T-cell (primary cell): ENCODE measurements around the gene MBD3L2B. TPM values are rescaled to one million over a fixed set of nuclear protein-coding genes. Genes with fewer than 3 reads are reported as not detected.

Experiments used
- ATAC-seq, 4 experiments: fragments of 200-7000 bp in 3 of 4; fragments of 150-1000 bp in 1 of 4; cut with Tn5 transposase; replicated peaks in 1 of 4; 1 replicate in 3 of 4; 2 replicates in 1 of 4; pipeline ENCODE4 v1.10.0; 2021; ENCODE audit warnings: moderate library complexity in 3 of 4, mild to moderate bottlenecking in 2 of 4, moderate number of reproducible peaks in 1 of 4
- CTCF ChIA-PET, 2 donors: fragments of 300-600 bp; sonication (Branson Sonifier 250); formaldehyde crosslinking; loops; one replicate each; lab custom pipeline; 2022; ENCODE audit warnings: antibody characterized with exemption in 2 of 2; lab: Charles Lee
- POLR2A ChIA-PET, 2 donors: fragments of 300-600 bp; sonication (Branson Sonifier 250); formaldehyde crosslinking; loops; one replicate each; lab custom pipeline; 2022; ENCODE audit warnings: antibody characterized with exemption in 2 of 2; lab: Charles Lee
- DNase-seq, 35 experiments: peaks; one replicate each; pipeline versions ENCODE4 v3.0.0 to v3.0.0-alpha.2; 2013 to 2023
- H3K27ac ChIP-seq: one replicate; pipeline ENCODE4 v1.5.1; 2013; ENCODE audit warnings: low read length
- H3K27me3 ChIP-seq, 2 experiments: replicated peaks in 1 of 2; 1 replicate in 1 of 2; 2 replicates in 1 of 2; pipeline versions ENCODE4 v1.6.1 to v1.7.0; 2013; ENCODE audit warnings: low read length in 1 of 2, mixed read lengths in 1 of 2; ENCODE audit not compliant: control insufficient read depth in 2 of 2, insufficient read depth in 2 of 2; ENCODE audit errors: extremely low read depth in 1 of 2
- H3K36me3 ChIP-seq, 2 donors: 1 replicate in 1 of 2; 2 replicates in 1 of 2; pipeline versions ENCODE4 v1.6.1 to v1.7.0; 2013; ENCODE audit warnings: low read length in 1 of 2; ENCODE audit not compliant: control insufficient read depth in 2 of 2, insufficient read depth in 1 of 2; ENCODE audit errors: extremely low read depth in 1 of 2
- H3K4me1 ChIP-seq, 2 experiments: 1 replicate in 1 of 2; 2 replicates in 1 of 2; pipeline versions ENCODE4 v1.6.1 to v1.7.0; 2013; ENCODE audit warnings: low read length in 2 of 2, mixed read lengths in 1 of 2; ENCODE audit not compliant: insufficient read depth in 2 of 2, control insufficient read depth in 1 of 2; ENCODE audit errors: extremely low read depth in 1 of 2
- H3K4me3 ChIP-seq, 2 donors: 1 replicate in 1 of 2; 2 replicates in 1 of 2; pipeline versions ENCODE4 v1.5.1 to v1.7.0; 2013; ENCODE audit warnings: mild to moderate bottlenecking in 2 of 2, low read length in 1 of 2, moderate library complexity in 1 of 2; ENCODE audit not compliant: control insufficient read depth in 1 of 2; ENCODE audit errors: extremely low read depth in 1 of 2
- H3K9me3 ChIP-seq: 2 replicates; pipeline ENCODE4 v1.7.0; 2013
- H3K27ac Mint-ChIP-seq, 2 donors: one replicate each; pipeline ENCODE4 v1.8.0; 2020 to 2021; ENCODE audit warnings: mild to moderate bottlenecking in 2 of 2, mixed read lengths in 2 of 2
- H3K27me3 Mint-ChIP-seq, 2 donors: one replicate each; pipeline ENCODE4 v1.8.0; 2021 to 2022; ENCODE audit warnings: mixed read lengths in 2 of 2
- H3K36me3 Mint-ChIP-seq: one replicate; pipeline ENCODE4 v1.8.0; 2021; ENCODE audit warnings: mixed read lengths
- H3K4me1 Mint-ChIP-seq, 3 donors: one replicate each; pipeline ENCODE4 v1.8.0; 2020 to 2022; ENCODE audit warnings: mixed read lengths in 3 of 3, mild to moderate bottlenecking in 1 of 3
- H3K4me3 Mint-ChIP-seq, 3 donors: one replicate each; pipeline ENCODE4 v1.8.0; 2020 to 2022; ENCODE audit warnings: mild to moderate bottlenecking in 3 of 3, mixed read lengths in 3 of 3, moderate library complexity in 3 of 3
- H3K9me3 Mint-ChIP-seq, 3 donors: one replicate each; pipeline ENCODE4 v1.8.0; 2020 to 2022; ENCODE audit warnings: mixed read lengths in 3 of 3
- WGBS: methylation state at CpG from one replicate; pipeline ENCODE4 v1.1.5; 2013; ENCODE audit warnings: missing lambda C conversion rate; ENCODE audit not compliant: insufficient coverage; 5-methylcytosine and 5-hydroxymethylcytosine counted together
- total RNA-seq, 35 experiments: library from RNA in 6 of 35; stranded (reverse) in 6 of 35; fragments of 120-200 nt in 1 of 35; gene quantifications; one replicate each; pipeline versions ENCODE4 v1.2.1 to v1.2.4 and lab custom pipeline; 2013 to 2026

The MBD3L2B gene
- total RNA-seq, 5 donors from 2014 or later (not counting 1 experiment from before 2014, with no cell fraction given): not detected

GRCh38 chr19:7006135-7006704, 15.0 kb downstream of the MBD3L2B start:
- Mint-ChIP-seq H3K27me3 (no peaks in the 10 kb centered on the region), H3K4me1 (peaks cover 38 to 48% (median 44%) of the 10 kb centered on the region in 3 donors), H3K36me3 (peaks cover 3% of the 10 kb centered on the region), H3K9me3 (no peaks in the 10 kb centered on the region), H3K27ac (peak overlapping the region; percentile 40 to 41), H3K4me3 (no peak overlapping the region)
- ATAC-seq: no peak
- WGBS: 90% methylated on average over 9 of the region's 11 CpGs
- H3K4me3 ChIP-seq: no peak overlapping the region
- peaks cover 14 to 24% of the 10 kb centered on the region in 2 experiments for H3K4me1 ChIP-seq
- H3K27me3 ChIP-seq: no peaks in the 10 kb centered on the region
- H3K9me3 ChIP-seq: no peaks in the 10 kb centered on the region
- CTCF ChIA-PET: no interaction called here
- DNase-seq: no peak
- H3K36me3 ChIP-seq: no peaks in the 10 kb centered on the region
- POLR2A ChIA-PET: interaction anchor here in 1 of 2 donors (0.6 kb wide), 1 partner anchor 148 kb away, joined by 5 read pairs; no protein-coding TSS in a partner anchor
- H3K27ac ChIP-seq: no peak overlapping the region

DNA sequence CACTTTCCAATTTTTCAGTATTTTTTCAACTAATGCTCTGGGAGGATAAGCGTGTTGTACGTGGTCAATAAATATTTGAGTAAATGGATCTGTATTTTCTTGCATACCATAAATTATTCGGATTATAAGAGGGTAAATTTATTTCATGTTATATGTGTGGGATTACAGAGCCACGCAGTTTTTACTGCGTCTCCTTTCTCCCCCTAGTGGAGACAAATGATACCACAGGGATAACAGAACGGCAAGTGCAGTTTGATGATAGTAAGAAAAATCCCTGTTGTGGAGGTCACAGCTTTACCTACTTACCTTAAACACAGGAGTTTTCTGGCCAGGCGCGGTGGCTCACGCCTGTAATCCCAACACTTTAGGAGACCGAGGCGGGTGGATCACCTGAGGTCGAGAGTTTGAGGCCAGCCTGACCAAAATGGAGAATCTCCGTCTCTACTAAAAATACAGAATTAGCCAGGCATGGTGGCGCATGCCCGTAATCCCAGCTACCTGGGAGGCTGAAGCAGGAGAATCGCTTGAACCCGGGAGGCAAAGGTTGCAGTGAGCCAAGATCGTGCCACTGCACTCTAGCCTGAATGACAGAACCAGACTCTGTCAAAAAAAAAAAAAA, 16.8 kb downstream of the MBD3L2B start:
- Mint-ChIP-seq H3K27me3 (no peaks in the 10 kb centered on the region), H3K27ac (no peak overlapping the region), H3K9me3 (no peaks in the 10 kb centered on the region), H3K4me1 (peaks cover 32 to 46% (median 42%) of the 10 kb centered on the region in 3 donors), H3K4me3 (peak overlapping the region in 1 of 3 donors; percentile 32), H3K36me3 (peaks cover 3% of the 10 kb centered on the region)
- Histone ChIP-seq H3K9me3 (no peaks in the 10 kb centered on the region), H3K4me3 (no peak overlapping the region), H3K27me3 (no peaks in the 10 kb centered on the region), H3K36me3 (no peaks in the 10 kb centered on the region), H3K4me1 (peaks cover 15 to 18% of the 10 kb centered on the region in 2 experiments), H3K27ac (no peak overlapping the region)
- peak in 1 of 4 experiments; percentile 61 for ATAC-seq
- ChIA-PET POLR2A (interaction anchor here in 1 of 2 donors (0.7 kb wide), 1 partner anchor 164 kb away, joined by 6 read pairs; no protein-coding TSS in a partner anchor), CTCF (interaction anchor here (0.5 to 1.1 kb wide), 8 partner anchors 51 to 844 kb away, joined by 3 to 9 read pairs (median 4); no protein-coding TSS in a partner anchor)
- DNase-seq: peak in 3 of 35 experiments; percentile 7 to 64 (median 21)
- 89% methylated on average over 3 of the region's 18 CpGs for WGBS

DNA sequence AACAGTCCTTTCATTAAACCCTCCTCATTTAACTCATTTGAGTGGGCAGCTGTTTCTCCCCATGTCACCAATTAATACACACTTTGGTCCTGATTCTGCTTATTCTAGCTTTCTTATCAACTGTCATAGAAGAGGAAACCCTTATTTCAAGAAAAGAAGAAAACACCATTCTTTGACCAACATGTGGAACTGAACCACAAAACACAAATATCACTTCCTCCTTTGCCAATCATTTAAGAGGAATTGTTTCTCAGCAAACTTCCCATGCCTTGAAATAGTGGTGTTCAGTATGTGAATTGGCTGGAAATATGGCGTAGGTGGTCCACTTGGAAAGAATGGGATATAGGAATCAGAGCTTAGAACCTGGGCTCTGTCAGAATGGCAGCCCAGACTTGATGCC, 20.4 kb downstream of the MBD3L2B start:
- ChIA-PET POLR2A (interaction anchor here in 1 of 2 donors (0.6 kb wide), 1 partner anchor 98 kb away, joined by 3 read pairs; no protein-coding TSS in a partner anchor), CTCF (no interaction called here)
- ATAC-seq (no peak), DNase-seq (no peak)
- 86% methylated on average over 1 of the region's 1 CpG for WGBS
- Histone ChIP-seq H3K27ac (no peak overlapping the region), H3K9me3 (no peaks in the 10 kb centered on the region), H3K27me3 (no peaks in the 10 kb centered on the region), H3K36me3 (no peaks in the 10 kb centered on the region), H3K4me1 (peaks cover 2 to 13% of the 10 kb centered on the region in 2 experiments), H3K4me3 (no peak overlapping the region)
- no peaks in the 10 kb centered on the region for H3K27me3 Mint-ChIP-seq
- H3K36me3 Mint-ChIP-seq: no peaks in the 10 kb centered on the region
- H3K4me1 Mint-ChIP-seq: peaks cover 27 to 32% (median 28%) of the 10 kb centered on the region in 3 donors
- no peak overlapping the region for H3K27ac Mint-ChIP-seq
- no peak overlapping the region for H3K4me3 Mint-ChIP-seq
- no peaks in the 10 kb centered on the region for H3K9me3 Mint-ChIP-seq

DNA sequence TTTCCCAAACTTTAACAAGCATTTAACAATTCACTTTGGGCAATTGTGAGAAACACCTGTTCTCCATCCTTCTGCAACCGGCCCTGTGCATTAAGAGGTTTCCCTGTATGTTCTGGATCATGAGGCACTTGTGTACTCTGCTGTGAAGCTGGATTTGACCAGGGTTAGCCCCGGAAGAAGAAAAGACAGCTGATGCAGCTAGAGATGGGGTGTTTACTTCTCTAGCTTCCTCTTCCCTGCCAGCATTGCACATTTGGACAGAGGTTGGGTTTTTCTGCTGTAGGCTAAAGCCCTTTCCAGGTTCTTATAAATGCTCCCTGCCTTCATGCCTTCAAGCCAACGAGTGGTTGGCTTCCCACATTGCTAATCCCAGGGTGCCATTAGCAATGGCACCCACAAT, 20.9 kb downstream of the MBD3L2B start:
- Mint-ChIP-seq H3K4me1 (peaks cover 28 to 34% (median 30%) of the 10 kb centered on the region in 3 donors), H3K36me3 (peaks cover 3% of the 10 kb centered on the region), H3K27ac (no peak overlapping the region), H3K9me3 (peaks cover 2 to 3% (median 2%) of the 10 kb centered on the region in 3 donors), H3K4me3 (no peak overlapping the region), H3K27me3 (no peaks in the 10 kb centered on the region)
- ChIA-PET CTCF (no interaction called here), POLR2A (no interaction called here)
- Histone ChIP-seq H3K27me3 (no peaks in the 10 kb centered on the region), H3K4me3 (no peak overlapping the region), H3K9me3 (no peaks in the 10 kb centered on the region), H3K27ac (no peak overlapping the region), H3K4me1 (peaks cover 2 to 13% of the 10 kb centered on the region in 2 experiments), H3K36me3 (no peaks in the 10 kb centered on the region)
- WGBS: 75% methylated on average over 2 of the region's 3 CpGs
- DNase-seq (no peak), ATAC-seq (no peak)

GRCh38 chr19:6999933-7000332, 21.3 kb downstream of the MBD3L2B start:
- H3K4me1 ChIP-seq: peaks cover 2 to 13% of the 10 kb centered on the region in 2 experiments
- CTCF ChIA-PET: no interaction called here
- Mint-ChIP-seq H3K36me3 (peaks cover 7% of the 10 kb centered on the region), H3K4me3 (no peak overlapping the region), H3K27ac (no peak overlapping the region), H3K4me1 (peaks cover 28 to 38% (median 34%) of the 10 kb centered on the region in 3 donors), H3K9me3 (peaks cover 6 to 7% (median 6%) of the 10 kb centered on the region in 3 donors), H3K27me3 (no peaks in the 10 kb centered on the region)
- H3K4me3 ChIP-seq: no peak overlapping the region
- ATAC-seq: no peak
- DNase-seq: no peak
- POLR2A ChIA-PET: no interaction called here
- H3K9me3 ChIP-seq: no peaks in the 10 kb centered on the region
- H3K27me3 ChIP-seq: no peaks in the 10 kb centered on the region
- H3K36me3 ChIP-seq: no peaks in the 10 kb centered on the region
- H3K27ac ChIP-seq: no peak overlapping the region
- WGBS: 96% methylated on average over 7 of the region's 7 CpGs

GRCh38 chr19:6997679-6998445, 23.4 kb downstream of the MBD3L2B start:
- H3K27me3 ChIP-seq: no peaks in the 10 kb centered on the region
- no peak overlapping the region for H3K27ac ChIP-seq
- peaks cover 0 to 13% of the 10 kb centered on the region in 2 experiments for H3K4me1 ChIP-seq
- ATAC-seq (peak in 3 of 4 experiments; percentile 58 to 64 (median 62)), DNase-seq (peak in 4 of 35 experiments; percentile 6 to 18 (median 14))
- peaks cover 6 to 9% (median 8%) of the 10 kb centered on the region in 3 donors for H3K9me3 Mint-ChIP-seq
- ChIA-PET POLR2A (no interaction called here), CTCF (interaction anchor here in 1 of 2 donors (0.6 to 1.0 kb wide), 2 partner anchors 17 to 355 kb away, joined by 3 to 4 read pairs; no protein-coding TSS in a partner anchor)
- H3K4me3 Mint-ChIP-seq: peak overlapping the region; percentile 68 to 78 (median 75)
- H3K27ac Mint-ChIP-seq: peak overlapping the region; percentile 84 to 89
- 19% methylated on average over 4 of the region's 15 CpGs for WGBS
- no peaks in the 10 kb centered on the region for H3K27me3 Mint-ChIP-seq
- H3K4me3 ChIP-seq: peak overlapping the region; percentile 12 to 44
- H3K36me3 Mint-ChIP-seq: peaks cover 8% of the 10 kb centered on the region
- H3K4me1 Mint-ChIP-seq: peaks cover 23 to 34% (median 30%) of the 10 kb centered on the region in 3 donors
- no peaks in the 10 kb centered on the region for H3K9me3 ChIP-seq
- no peaks in the 10 kb centered on the region for H3K36me3 ChIP-seq
